ENCODE measurements around the gene PDE11A. TPM values are rescaled to one million over a fixed set of nuclear protein-coding genes. Genes with fewer than 3 reads are reported as not detected.

The PDE11A gene
- total and polyA plus RNA-seq, 2 of the 13 experiments (the other 11 are each of a cell fraction or from before 2014, with no cell fraction given): 1.2 to 1.7 TPM

DNA sequence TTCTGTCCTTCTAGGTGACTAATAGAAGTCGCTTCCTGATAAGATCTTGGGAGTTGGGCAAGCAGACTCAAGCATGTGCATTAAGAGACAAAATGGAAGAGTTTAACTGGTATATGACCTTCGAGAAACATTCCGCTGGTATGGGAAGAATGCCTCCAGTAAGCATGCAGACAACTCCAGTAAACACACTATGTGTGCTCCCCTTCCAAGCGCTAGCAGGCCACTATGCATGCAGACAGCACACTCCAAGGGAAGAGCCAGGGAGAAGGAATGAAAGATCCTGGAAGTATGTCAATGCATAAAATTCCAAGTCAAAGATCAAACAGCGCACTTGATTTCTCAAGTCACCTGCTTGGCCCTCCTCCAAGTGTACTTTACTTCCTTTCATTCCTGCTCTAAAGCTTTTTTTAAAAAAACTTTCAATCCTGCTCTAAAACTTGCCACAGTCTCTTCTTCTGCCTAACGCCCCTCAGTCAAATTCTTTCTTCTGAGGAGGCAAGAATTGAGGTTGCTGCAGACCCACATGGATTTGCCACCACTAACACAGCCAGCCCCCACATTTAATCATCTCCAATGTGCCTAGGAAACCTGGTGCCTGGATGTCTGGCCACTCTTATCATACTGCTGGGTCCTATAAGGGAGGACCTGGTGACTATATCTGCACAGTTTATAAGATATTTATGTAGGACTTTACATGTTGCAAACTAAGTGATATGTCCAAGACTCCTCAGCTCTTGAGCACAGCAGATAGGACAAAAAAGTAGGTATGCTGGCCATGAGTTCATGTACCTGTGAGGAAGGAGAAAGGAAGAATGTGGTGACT lies 239.8 kb downstream of the PDE11A start:
- FAIRE-seq (no peak), DNase-seq (ENCODE audit: low spot score) (no peak), ATAC-seq (no peak)
- no peak overlapping the region for H2AFZ ChIP-seq (ENCODE audit: low read length)
- no peak overlapping the region for H3K27ac ChIP-seq (ENCODE audit: extremely low read length, insufficient read depth, low read length)
- H3K4me3 ChIP-seq (replicated peaks in 1 of 3; ENCODE audit: insufficient read depth in 1 of 3, low read depth in 2 of 3, low read length in 3 of 3): no peak overlapping the region
- H3K4me2 ChIP-seq (ENCODE audit: low read depth, low read length): no peak overlapping the region
- BruUV-seq (replicated peaks): no TSS peak
- no peaks in the 10 kb centered on the region for H3K4me1 ChIP-seq (ENCODE audit: insufficient read depth, low read length)
- CTCF ChIA-PET (ENCODE audit: low intra/inter-chr PET ratio, low total read pairs): no interaction called here
- POLR2A ChIA-PET: no interaction called here
- no peaks in the 10 kb centered on the region for H4K20me1 ChIP-seq (ENCODE audit: insufficient read depth, low read length)
- H3K9ac ChIP-seq (ENCODE audit: insufficient read depth, low read depth, low read length): no peak overlapping the region
- no peaks in the 10 kb centered on the region for H3K27me3 ChIP-seq (ENCODE audit: control insufficient read depth in 1 of 2, insufficient read depth in 2 of 2, low read length in 2 of 2)
- no peaks in the 10 kb centered on the region for H3K36me3 ChIP-seq (replicated peaks in 1 of 2; ENCODE audit: control insufficient read depth in 1 of 2, insufficient read depth in 2 of 2, low read length in 2 of 2)
- WGBS (ENCODE audit: low lambda C conversion rate): 54% methylated on average over 6 of the region's 6 CpGs
- TF ChIP-seq, protein P1, sequence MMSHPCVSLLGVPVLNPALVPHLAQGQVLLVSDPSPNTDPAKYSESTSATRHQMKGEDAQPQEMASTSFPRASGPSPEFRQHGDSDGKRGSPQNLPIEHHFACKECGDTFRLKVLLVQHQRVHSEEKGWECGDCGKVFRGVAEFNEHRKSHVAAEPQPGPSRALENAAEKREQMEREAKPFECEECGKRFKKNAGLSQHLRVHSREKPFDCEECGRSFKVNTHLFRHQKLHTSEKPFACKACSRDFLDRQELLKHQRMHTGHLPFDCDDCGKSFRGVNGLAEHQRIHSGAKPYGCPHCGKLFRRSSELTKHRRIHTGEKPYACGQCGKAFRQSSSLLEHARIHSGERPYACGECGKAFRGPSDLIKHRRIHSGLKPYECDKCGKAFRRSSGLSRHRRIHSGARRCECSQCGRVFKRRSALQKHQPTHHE (CRISPR knock-in tag; IDR thresholded peaks at IDR 0.05; ENCODE audit: borderline replicate concordance): no peak
- TF ChIP-seq NFKB2 (CRISPR knock-in tag; IDR thresholded peaks at IDR 0.05; ENCODE audit: borderline replicate concordance) (no peak), ZNF746 (CRISPR knock-in tag; IDR thresholded peaks at IDR 0.05) (no peak), NR3C1 (CRISPR knock-in tag; IDR thresholded peaks at IDR 0.05) (no peak), KDM4B (CRISPR knock-in tag; IDR thresholded peaks at IDR 0.05) (no peak), THAP9 (CRISPR knock-in tag; IDR thresholded peaks at IDR 0.05; ENCODE audit: borderline replicate concordance) (no peak), FIP1L1 (IDR thresholded peaks at IDR 0.05; ENCODE audit: borderline replicate concordance, insufficient read depth, low read depth, low read length) (no peak), ZFP37 (CRISPR knock-in tag; IDR thresholded peaks at IDR 0.05; ENCODE audit: borderline replicate concordance) (no peak), ZNF577 (CRISPR knock-in tag; IDR thresholded peaks at IDR 0.05; ENCODE audit: borderline replicate concordance, low read depth) (no peak), ZNF18 (CRISPR knock-in tag; IDR thresholded peaks at IDR 0.05; ENCODE audit: insufficient replicate concordance) (no peak), ZNF841 (CRISPR knock-in tag; IDR thresholded peaks at IDR 0.05; ENCODE audit: borderline replicate concordance) (no peak), ZNF329 (CRISPR knock-in tag; IDR thresholded peaks at IDR 0.05; ENCODE audit: low read depth) (no peak), PBX3 (CRISPR knock-in tag; IDR thresholded peaks at IDR 0.05; ENCODE audit: borderline replicate concordance) (no peak)
- H3K79me2 ChIP-seq (ENCODE audit: insufficient read depth, low read length): no peaks in the 10 kb centered on the region
- in situ Hi-C loops (cut with HindIII; ENCODE audit: extremely low pct_ligation_motif_present, low pct_unique_long_range_greater_than_20kb) (no loop called here), intact Hi-C loops (cut with micrococcal nuclease; ENCODE audit: unreplicated experiment) (no loop called here)
- H3K9me3 ChIP-seq (ENCODE audit: low read length): peaks cover 36% of the 10 kb centered on the region
